A204.1 (cell line): Measurements from ENCODE around the gene BIVM.

ENCODE experiments used
- FAIRE-seq: peaks from 2 replicates; lab custom pipeline; 2012; peaks lifted over from hg19 to GRCh38; lab: Jason Lieb, UNC

The BIVM gene

GRCh38 chr13:102881819-102882686 lies 83.1 kb downstream of the BIVM start:
- no peak for FAIRE-seq
